ENCODE measurements around the gene DDX11.
"Not testable (repeated sequence)": the region's sequence is repeated elsewhere in the genome, so short reads cannot be mapped to it uniquely, and the experiment has no call there.

- TF ChIP-seq CTCF (conservative IDR thresholded peaks at IDR 0.05); ZFX (IDR thresholded peaks at IDR 0.05): not testable (repeated sequence)
These were observed 31.1 kb downstream of the DDX11 start for GRCh38 chr12:31104773-31105172.

All from C4-2B (cell line).